ENCODE measurements around the gene MORN1.

Gene MORN1

GRCh38 chr1:2438641-2439040 is 47.3 kb upstream of the MORN1 start:
- H3K9me2 ChIP-seq (ENCODE audit: low read depth, low read length) = no peaks in the 10 kb centered on the region
- no peaks in the 10 kb centered on the region for H3K27me3 ChIP-seq (ENCODE audit: insufficient read depth, low read length)
- TF ChIP-seq, protein P1, sequence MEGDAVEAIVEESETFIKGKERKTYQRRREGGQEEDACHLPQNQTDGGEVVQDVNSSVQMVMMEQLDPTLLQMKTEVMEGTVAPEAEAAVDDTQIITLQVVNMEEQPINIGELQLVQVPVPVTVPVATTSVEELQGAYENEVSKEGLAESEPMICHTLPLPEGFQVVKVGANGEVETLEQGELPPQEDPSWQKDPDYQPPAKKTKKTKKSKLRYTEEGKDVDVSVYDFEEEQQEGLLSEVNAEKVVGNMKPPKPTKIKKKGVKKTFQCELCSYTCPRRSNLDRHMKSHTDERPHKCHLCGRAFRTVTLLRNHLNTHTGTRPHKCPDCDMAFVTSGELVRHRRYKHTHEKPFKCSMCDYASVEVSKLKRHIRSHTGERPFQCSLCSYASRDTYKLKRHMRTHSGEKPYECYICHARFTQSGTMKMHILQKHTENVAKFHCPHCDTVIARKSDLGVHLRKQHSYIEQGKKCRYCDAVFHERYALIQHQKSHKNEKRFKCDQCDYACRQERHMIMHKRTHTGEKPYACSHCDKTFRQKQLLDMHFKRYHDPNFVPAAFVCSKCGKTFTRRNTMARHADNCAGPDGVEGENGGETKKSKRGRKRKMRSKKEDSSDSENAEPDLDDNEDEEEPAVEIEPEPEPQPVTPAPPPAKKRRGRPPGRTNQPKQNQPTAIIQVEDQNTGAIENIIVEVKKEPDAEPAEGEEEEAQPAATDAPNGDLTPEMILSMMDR (IDR thresholded peaks at IDR 0.05; ENCODE audit: low read length) = no peak
- no peak for TF ChIP-seq EZH2 (IDR thresholded peaks at IDR 0.05; ENCODE audit: borderline replicate concordance, low read length)
- no peaks in the 10 kb centered on the region for H3K9me3 ChIP-seq (ENCODE audit: low read length)
- no peaks in the 10 kb centered on the region for H3F3A ChIP-seq (ENCODE audit: insufficient read depth, low read length)
- H3K4me3 ChIP-seq (ENCODE audit: low read depth, low read length, poor library complexity, severe bottlenecking) = no peak overlapping the region
- no peak overlapping the region for H3K9ac ChIP-seq (ENCODE audit: low read length)
- H2AFZ ChIP-seq (ENCODE audit: low read length) = no peak overlapping the region
- H4K20me1 ChIP-seq (ENCODE audit: insufficient read depth, low read length) = no peaks in the 10 kb centered on the region
- H3K27ac ChIP-seq (ENCODE audit: low read depth, low read length, poor library complexity, severe bottlenecking) = no peak overlapping the region
- H3K4me1 ChIP-seq (ENCODE audit: insufficient read depth, low read length, severe bottlenecking) = no peaks in the 10 kb centered on the region
- H3K36me3 ChIP-seq (ENCODE audit: insufficient read depth, low read length) = no peaks in the 10 kb centered on the region
- no peaks in the 10 kb centered on the region for H3K79me2 ChIP-seq (ENCODE audit: insufficient read depth, low read length)
- no peak overlapping the region for H3K4me2 ChIP-seq (ENCODE audit: low read length)

- H2AFZ ChIP-seq (ENCODE audit: low read length) = no peak overlapping the region
- TF ChIP-seq, protein P1 (IDR thresholded peaks at IDR 0.05; ENCODE audit: low read length) = no peak
- TF ChIP-seq EZH2 (IDR thresholded peaks at IDR 0.05; ENCODE audit: borderline replicate concordance, low read length) = no peak
- H3K4me2 ChIP-seq (ENCODE audit: low read length) = no peak overlapping the region
- H3F3A ChIP-seq (ENCODE audit: insufficient read depth, low read length) = no peaks in the 10 kb centered on the region
- no peaks in the 10 kb centered on the region for H3K79me2 ChIP-seq (ENCODE audit: insufficient read depth, low read length)
- H3K36me3 ChIP-seq (ENCODE audit: insufficient read depth, low read length) = no peaks in the 10 kb centered on the region
- H3K9ac ChIP-seq (ENCODE audit: low read length) = no peak overlapping the region
- 0 out of 2 replicates have a peak, but pooled peaks cover 2% of the 10 kb centered on the region for H3K27me3 ChIP-seq (ENCODE audit: insufficient read depth, low read length)
- no peaks in the 10 kb centered on the region for H4K20me1 ChIP-seq (ENCODE audit: insufficient read depth, low read length)
- no peaks in the 10 kb centered on the region for H3K9me2 ChIP-seq (ENCODE audit: low read depth, low read length)
- H3K4me1 ChIP-seq (ENCODE audit: insufficient read depth, low read length, severe bottlenecking) = no peaks in the 10 kb centered on the region
- no peaks in the 10 kb centered on the region for H3K9me3 ChIP-seq (ENCODE audit: low read length)
- H3K4me3 ChIP-seq (ENCODE audit: low read depth, low read length, poor library complexity, severe bottlenecking) = no peak overlapping the region
- no peak overlapping the region for H3K27ac ChIP-seq (ENCODE audit: low read depth, low read length, poor library complexity, severe bottlenecking)
Observed at GRCh38 chr1:2438038-2438437, 46.7 kb upstream of the MORN1 start.

- no peak overlapping the region for H3K4me2 ChIP-seq (ENCODE audit: low read length)
- H3K9me3 ChIP-seq (ENCODE audit: low read length) = no peaks in the 10 kb centered on the region
- H3K27me3 ChIP-seq (ENCODE audit: insufficient read depth, low read length) = 0 out of 2 replicates have a peak, but pooled peaks cover 4% of the 10 kb centered on the region
- no peak overlapping the region for H3K9ac ChIP-seq (ENCODE audit: low read length)
- H3K36me3 ChIP-seq (ENCODE audit: insufficient read depth, low read length) = no peaks in the 10 kb centered on the region
- no peak overlapping the region for H3K27ac ChIP-seq (ENCODE audit: low read depth, low read length, poor library complexity, severe bottlenecking)
- H3K4me3 ChIP-seq (ENCODE audit: low read depth, low read length, poor library complexity, severe bottlenecking) = no peak overlapping the region
- no peak for TF ChIP-seq EZH2 (IDR thresholded peaks at IDR 0.05; ENCODE audit: borderline replicate concordance, low read length)
- TF ChIP-seq, protein P1 (IDR thresholded peaks at IDR 0.05; ENCODE audit: low read length) = no peak
- no peaks in the 10 kb centered on the region for H3K4me1 ChIP-seq (ENCODE audit: insufficient read depth, low read length, severe bottlenecking)
- H3K79me2 ChIP-seq (ENCODE audit: insufficient read depth, low read length) = no peaks in the 10 kb centered on the region
- H3F3A ChIP-seq (ENCODE audit: insufficient read depth, low read length) = no peaks in the 10 kb centered on the region
- H2AFZ ChIP-seq (ENCODE audit: low read length) = no peak overlapping the region
- no peaks in the 10 kb centered on the region for H4K20me1 ChIP-seq (ENCODE audit: insufficient read depth, low read length)
- no peaks in the 10 kb centered on the region for H3K9me2 ChIP-seq (ENCODE audit: low read depth, low read length)
Observed at GRCh38 chr1:2437617-2438016, 46.3 kb upstream of the MORN1 start.

All from OCI-LY1 (cell line).